LNCaP clone FGC (cell line): ENCODE measurements around the gene PRR13.
"Not testable (repeated sequence)": the region's sequence is repeated elsewhere in the genome, so short reads cannot be mapped to it uniquely, and the experiment has no call there.

ENCODE experiments used
- DNase-seq: peaks from one replicate; pipeline ENCODE4 v3.0.0-alpha.2; 2011; ENCODE audit warnings: low read depth
- H3K4me3 ChIP-seq: 2 replicates; pipeline ENCODE4 v1.5.1; 2011; ENCODE audit warnings: mild to moderate bottlenecking, low read depth, low read length, control low read depth
- TF ChIP-seq, protein P1 (sequence below): IDR thresholded peaks from 2 replicates; pipeline ENCODE4 v1.5.1; 2012; ENCODE audit warnings: mild to moderate bottlenecking; ENCODE audit not compliant: control insufficient read depth, insufficient read depth; ENCODE audit errors: extremely low read depth

The PRR13 gene

DNA sequence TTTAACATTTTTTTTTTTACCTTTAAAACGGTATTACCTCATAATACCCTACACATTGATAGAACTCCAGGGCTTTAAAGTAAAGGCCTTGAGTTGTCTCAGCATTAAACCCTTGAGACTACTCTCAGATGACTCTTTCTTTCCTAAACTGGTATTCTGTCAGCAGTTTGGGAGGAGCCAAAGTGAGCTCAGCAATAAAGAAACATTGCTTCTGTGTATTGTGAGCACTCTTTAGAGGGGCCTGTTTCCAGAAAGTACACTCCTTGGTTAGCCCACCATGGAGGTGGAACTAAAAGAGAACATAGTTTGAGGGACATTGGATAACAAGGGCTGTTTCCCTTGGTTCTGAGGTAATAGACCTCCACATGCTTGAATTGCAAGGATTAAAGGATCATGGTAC lies 37.3 kb downstream of the PRR13 start:
- TF ChIP-seq, protein P1, sequence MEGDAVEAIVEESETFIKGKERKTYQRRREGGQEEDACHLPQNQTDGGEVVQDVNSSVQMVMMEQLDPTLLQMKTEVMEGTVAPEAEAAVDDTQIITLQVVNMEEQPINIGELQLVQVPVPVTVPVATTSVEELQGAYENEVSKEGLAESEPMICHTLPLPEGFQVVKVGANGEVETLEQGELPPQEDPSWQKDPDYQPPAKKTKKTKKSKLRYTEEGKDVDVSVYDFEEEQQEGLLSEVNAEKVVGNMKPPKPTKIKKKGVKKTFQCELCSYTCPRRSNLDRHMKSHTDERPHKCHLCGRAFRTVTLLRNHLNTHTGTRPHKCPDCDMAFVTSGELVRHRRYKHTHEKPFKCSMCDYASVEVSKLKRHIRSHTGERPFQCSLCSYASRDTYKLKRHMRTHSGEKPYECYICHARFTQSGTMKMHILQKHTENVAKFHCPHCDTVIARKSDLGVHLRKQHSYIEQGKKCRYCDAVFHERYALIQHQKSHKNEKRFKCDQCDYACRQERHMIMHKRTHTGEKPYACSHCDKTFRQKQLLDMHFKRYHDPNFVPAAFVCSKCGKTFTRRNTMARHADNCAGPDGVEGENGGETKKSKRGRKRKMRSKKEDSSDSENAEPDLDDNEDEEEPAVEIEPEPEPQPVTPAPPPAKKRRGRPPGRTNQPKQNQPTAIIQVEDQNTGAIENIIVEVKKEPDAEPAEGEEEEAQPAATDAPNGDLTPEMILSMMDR = no peak
- no peak for DNase-seq
- H3K4me3 ChIP-seq = no peak overlapping the region

DNA sequence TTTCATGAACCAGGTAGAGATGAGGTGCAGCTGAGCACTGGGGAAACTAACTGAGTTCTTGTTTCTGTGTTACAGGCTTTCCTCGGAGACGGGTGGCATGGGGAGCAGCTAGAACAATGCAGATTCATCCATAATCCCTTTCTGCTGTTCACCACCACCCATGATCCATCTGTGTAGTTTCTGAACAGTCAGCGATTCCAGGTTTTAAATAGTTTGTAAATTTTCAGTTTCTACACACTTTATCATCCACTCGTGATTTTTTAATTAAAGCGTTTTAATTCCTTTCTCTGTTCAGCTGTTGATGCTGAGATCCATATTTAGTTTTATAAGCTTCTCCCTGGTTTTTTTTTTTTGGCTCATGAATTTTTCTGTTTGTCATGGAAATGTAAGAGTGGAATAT lies 37.8 kb downstream of the PRR13 start:
- DNase-seq = no peak
- no peak overlapping the region for H3K4me3 ChIP-seq
- TF ChIP-seq, protein P1 = no peak

DNA sequence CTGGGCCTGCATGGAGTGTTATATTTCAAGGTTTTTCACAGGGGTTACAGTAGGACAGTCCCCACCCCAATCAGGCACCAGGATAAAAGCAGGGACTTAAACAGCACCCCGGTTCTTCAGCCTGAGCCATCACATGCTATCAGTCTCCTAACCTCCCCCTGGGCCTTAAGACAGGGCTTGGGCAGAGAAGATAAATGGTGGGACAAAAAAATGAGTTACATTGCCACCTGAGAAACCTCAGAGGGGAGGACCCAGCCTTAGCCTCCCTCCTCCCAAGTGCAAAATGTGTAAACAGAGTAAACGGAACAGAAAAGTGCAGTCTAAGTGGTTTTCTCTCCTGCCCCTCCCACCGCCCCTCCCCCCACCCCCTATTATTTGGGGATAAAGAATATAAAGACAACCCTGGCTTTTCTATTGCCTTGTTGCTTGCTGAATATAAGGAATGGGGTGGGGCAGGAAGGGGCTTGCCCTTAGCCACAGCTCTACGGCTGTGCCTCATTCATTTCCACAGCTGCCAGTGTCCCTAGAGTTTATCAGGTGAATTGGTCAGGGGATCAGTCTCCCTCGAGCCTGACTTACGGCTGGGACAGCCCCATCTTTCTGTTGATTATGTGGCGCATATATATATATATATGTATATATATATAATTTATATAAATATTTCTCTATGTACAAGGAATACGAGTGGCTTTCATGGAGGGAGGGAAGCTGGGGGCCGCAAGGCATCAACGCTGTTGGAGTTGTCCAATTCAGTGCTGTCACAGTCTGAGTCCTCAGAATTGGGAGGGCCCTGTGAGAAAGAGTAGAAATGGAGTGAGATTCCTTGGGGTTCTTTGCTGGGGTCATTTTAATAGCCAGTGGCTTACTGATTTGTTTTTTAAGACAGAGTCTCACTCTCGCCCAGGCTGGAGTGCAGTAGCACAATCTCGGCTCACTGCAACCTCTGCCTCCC lies 39.2 kb downstream of the PRR13 start:
- TF ChIP-seq, protein P1 = no peak
- DNase-seq = no peak
- H3K4me3 ChIP-seq = no peak overlapping the region

DNA sequence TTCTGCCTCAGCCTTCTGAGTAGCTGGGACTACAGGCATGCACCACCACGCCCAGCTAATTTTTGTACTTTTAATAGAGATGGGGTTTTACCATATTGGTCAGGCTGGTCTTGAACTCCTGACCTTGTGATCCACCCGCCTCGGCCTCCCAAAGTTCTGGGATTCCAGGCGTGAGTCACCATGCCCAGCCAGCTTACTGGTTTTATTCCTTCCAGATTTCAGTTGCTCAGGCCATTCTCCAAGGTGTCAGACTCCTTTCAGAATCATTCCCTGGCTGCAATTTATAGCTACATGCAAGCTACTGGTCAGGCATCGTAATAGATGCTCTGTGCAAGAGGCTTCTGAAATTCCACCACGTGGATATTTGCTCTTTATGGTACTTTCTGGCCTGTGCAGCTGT lies 39.9 kb downstream of the PRR13 start:
- not testable (repeated sequence) for H3K4me3 ChIP-seq, DNase-seq

DNA sequence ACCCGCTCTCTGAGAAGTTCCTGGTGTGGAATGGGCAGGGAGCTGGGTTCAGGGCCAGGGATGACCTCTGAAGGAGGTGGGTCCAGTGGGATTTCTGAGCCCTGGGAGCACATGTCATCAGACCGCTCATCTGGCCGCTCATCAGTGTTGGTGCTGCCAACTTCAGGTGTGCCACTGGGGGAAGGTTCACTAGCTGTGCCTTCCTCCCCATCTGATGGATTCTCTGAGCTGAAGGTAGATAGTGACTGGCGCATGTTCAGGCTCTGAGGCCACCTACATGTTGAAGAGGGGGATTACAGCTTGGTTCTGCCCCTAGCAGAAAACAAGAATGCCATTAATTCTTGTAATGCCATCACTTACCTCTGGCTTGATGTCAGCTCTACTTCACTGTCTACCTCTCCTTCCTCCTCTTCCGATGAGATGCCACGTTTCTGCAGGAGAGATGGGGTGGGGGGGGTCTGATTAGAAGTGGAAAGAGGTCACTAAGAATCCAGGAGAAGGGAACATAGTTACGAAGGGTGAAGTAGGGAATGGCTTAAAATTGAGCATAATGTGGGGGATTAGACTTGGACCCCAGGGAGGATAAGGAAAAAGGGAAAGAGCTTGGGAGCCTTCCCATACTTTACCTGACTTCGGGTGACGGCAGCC lies 40.5 kb downstream of the PRR13 start:
- H3K4me3 ChIP-seq = no peak overlapping the region
- DNase-seq = no peak
- TF ChIP-seq, protein P1 = no peak

DNA sequence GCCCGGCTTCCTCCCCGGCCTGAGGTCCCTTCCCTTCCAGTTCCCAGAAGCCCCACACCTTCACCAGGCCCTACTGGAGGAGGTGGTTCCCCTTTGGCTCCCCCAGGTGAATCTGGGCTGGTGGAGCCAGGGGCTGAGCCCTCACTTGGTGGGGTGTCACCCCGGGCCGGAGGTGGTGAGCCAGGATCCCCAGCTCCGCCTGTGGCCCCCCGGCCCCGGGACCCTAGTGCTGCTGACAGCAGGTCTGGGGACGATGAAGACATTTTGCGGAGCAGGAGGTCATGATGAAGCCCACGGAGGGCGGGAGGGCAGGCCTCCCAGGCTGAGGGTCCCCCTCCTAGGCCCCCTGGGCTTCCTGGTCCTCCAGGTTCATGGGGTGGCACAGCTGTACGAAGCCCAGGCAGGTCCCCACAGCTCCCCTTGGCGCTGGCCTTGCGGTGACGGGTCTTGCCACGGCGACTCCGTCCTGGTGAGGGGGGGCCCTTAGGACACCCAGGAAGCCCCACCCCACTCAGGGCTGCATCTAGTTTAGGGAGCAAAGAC lies 41.2 kb downstream of the PRR13 start:
- no peak overlapping the region for H3K4me3 ChIP-seq
- TF ChIP-seq, protein P1 = no peak
- DNase-seq = no peak

DNA sequence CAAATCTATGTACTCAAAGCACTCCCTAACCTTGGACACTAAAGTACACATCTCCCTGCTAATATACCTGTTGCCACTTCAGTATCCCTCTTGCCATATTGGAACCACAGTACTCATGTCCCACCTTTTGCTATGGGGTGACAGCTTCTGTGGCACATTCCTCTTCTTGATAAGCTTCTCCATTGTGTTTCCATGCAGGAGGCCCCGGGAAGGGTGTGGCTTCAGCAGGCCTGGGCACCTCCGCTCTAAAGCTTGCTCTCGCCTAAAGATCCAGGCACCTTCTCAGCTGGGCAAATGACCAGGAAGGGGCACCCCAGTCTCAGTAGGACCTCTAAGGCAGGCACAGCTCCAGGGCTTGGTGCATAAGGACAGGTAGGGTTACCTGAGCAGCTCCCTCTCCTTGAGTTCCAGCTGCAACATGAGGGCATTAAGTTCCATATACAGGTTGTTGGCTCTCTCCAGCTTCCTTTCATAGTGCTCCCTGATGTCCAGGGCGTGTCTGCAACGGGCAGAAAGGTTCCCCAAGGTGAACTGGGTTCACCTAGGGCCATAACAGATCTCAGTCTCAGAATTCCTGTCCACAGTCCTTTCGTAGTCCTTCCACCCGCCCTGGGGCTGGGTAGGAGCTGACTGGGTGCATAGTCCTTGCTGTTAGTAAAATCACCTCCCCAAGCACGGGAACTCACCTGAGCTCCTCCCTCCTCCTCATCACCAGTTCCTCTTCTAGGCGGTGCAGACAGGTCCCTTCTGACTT lies 41.9 kb downstream of the PRR13 start:
- H3K4me3 ChIP-seq = no peak overlapping the region
- TF ChIP-seq, protein P1 = no peak
- no peak for DNase-seq
